ENCODE results near the gene ZBTB7C.

DNA sequence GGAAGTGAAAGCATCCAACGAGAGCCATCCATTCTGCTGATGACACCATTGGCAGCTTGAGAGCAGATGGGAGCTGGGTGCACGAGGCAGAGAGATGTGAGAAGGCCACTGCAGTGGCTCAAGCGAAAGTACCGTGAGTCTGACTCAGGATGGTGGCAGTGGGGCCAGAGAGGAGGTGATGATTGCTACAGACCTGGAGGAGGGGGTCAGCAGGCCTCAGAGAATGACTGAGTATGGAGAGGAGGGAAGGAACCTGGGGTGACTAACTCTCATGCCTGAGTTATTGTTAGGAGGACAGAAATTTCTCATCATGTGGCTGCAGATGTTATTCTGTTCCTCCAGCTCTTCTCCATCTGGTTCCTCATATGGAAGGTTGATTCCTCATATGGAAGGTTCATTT is 8.8 kb upstream of the ZBTB7C start:
- TF ChIP-seq, protein P1, sequence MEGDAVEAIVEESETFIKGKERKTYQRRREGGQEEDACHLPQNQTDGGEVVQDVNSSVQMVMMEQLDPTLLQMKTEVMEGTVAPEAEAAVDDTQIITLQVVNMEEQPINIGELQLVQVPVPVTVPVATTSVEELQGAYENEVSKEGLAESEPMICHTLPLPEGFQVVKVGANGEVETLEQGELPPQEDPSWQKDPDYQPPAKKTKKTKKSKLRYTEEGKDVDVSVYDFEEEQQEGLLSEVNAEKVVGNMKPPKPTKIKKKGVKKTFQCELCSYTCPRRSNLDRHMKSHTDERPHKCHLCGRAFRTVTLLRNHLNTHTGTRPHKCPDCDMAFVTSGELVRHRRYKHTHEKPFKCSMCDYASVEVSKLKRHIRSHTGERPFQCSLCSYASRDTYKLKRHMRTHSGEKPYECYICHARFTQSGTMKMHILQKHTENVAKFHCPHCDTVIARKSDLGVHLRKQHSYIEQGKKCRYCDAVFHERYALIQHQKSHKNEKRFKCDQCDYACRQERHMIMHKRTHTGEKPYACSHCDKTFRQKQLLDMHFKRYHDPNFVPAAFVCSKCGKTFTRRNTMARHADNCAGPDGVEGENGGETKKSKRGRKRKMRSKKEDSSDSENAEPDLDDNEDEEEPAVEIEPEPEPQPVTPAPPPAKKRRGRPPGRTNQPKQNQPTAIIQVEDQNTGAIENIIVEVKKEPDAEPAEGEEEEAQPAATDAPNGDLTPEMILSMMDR (IDR thresholded peaks at IDR 0.05), result no peak
- TF ChIP-seq EZH2 (IDR thresholded peaks at IDR 0.05) (no peak), EZH2phosphoT487 (IDR thresholded peaks at IDR 0.05) (no peak)
